Psoas muscle (tissue), 8 donors: ENCODE data around the gene HYOU1. TPM values are rescaled to one million over a fixed set of nuclear protein-coding genes. Genes with fewer than 3 reads are reported as not detected.

Experiments
- ATAC-seq, 4 donors: fragments of 200-7000 bp; cut with Tn5 transposase; one replicate each; pipeline ENCODE4 v1.9.1; 2020; ENCODE audit warnings: moderate library complexity in 3 of 4, mild to moderate bottlenecking in 2 of 4
- DNase-seq, 2 donors: peaks; one replicate each; pipeline ENCODE4 v3.0.0-alpha.2; 2020
- H3K27ac ChIP-seq: fragments of 200-600 bp; one replicate; pipeline ENCODE4 v1.8.0; 2022
- H3K27me3 ChIP-seq, 3 donors: fragments of 200-600 bp in 1 of 3; one replicate each; pipeline versions ENCODE4 v1.6.1 to v1.8.0; 2013 to 2022; ENCODE audit warnings: low read length in 2 of 3, mild to moderate bottlenecking in 2 of 3, moderate library complexity in 1 of 3; ENCODE audit not compliant: insufficient read depth in 3 of 3
- H3K36me3 ChIP-seq, 2 donors: fragments of 200-600 bp in 1 of 2; one replicate each; pipeline versions ENCODE4 v1.6.1 to v1.8.0; 2013 to 2022; ENCODE audit warnings: low read depth in 1 of 2, mild to moderate bottlenecking in 1 of 2, moderate library complexity in 1 of 2; ENCODE audit not compliant: insufficient read depth in 1 of 2
- H3K4me1 ChIP-seq: fragments of 200-600 bp; one replicate; pipeline ENCODE4 v1.8.0; 2022
- H3K4me3 ChIP-seq: fragments of 200-600 bp; one replicate; pipeline ENCODE4 v1.8.0; 2022; ENCODE audit warnings: mild to moderate bottlenecking
- H3K9me3 ChIP-seq: fragments of 200-600 bp; one replicate; pipeline ENCODE4 v1.8.0; 2022
- CTCF ChIP-seq: fragments of 200-600 bp; IDR thresholded peaks from one replicate; pipeline ENCODE4 v1.8.0; 2022; ENCODE audit warnings: antibody characterized with exemption
- WGBS, 3 donors: extraction: QIAGEN DNeasy Blood & Tissue Kit; methylation state at CpG; one replicate each; pipeline versions ENCODE4 v1.1.6 to v1.1.7; 2013; 5-methylcytosine and 5-hydroxymethylcytosine counted together
- intact Hi-C, 2 donors: fragments of 100-400 bp; cut with DNase I; formaldehyde crosslinking; loops; one replicate each; pipeline versions ENCODE4 v1.11.0 to v1.14.2; 2022
- polyA plus RNA-seq, 3 donors: library from polyadenylated mRNA; stranded (reverse); fragments of 200-250 nt; gene quantifications; one replicate each; pipeline ENCODE4 v1.2.3, GENCODE V29; 2013
- total RNA-seq, 4 donors: library from RNA; stranded (reverse); fragmentation: NEBNext Ultra II Directional in 2 of 4; extraction: Animal tissue kit (Norgen Biotek cat#: 25700) in 2 of 4; gene quantifications; one replicate each; pipeline versions ENCODE4 v1.2.1 to v1.2.4, GENCODE V29; 2021 to 2023
- donor health status: healthy with polysubstance abuse.
- donor health status: DM: no; HTN: no; CAD: no; lungs with moderate emphysema.
- donor health status: Bipolar disorder and iron deficiency.
- donor health status: healthy.
- donor health status: DM: yes; HTN: yes; CAD: no.
- donor health status: DM: no; HTN: no; CAD: no.
- donor health status: DM: no; HTN: no; CAD: no.
- donor health status: DM: yes; HTN: yes; CAD: no.

The HYOU1 gene
- total and polyA plus RNA-seq, 7 donors = 21.2 to 46.2 (median 31.0) TPM

GRCh38 chr11:119030029-119030328 lies 27.0 kb downstream of the HYOU1 start:
- Histone ChIP-seq H3K27me3 (no peaks in the 10 kb centered on the region), H3K9me3 (no peaks in the 10 kb centered on the region), H3K27ac (peak overlapping the region; percentile 93), H3K4me1 (peaks cover 45% of the 10 kb centered on the region), H3K4me3 (peak overlapping the region; percentile 95), H3K36me3 (peaks cover 0 to 15% of the 10 kb centered on the region in 2 donors)
- TF ChIP-seq CTCF = no peak
- intact Hi-C loops = no loop called here
- DNase-seq (no peak), ATAC-seq (no peak)
- 4 to 12% (median 8%) methylated on average over 8 to 13 of the region's 13 CpGs for WGBS, 3 donors

- Histone ChIP-seq H3K27me3 (no peaks in the 10 kb centered on the region), H3K4me3 (peak overlapping the region; percentile 95), H3K27ac (peak overlapping the region; percentile 93), H3K9me3 (no peaks in the 10 kb centered on the region), H3K36me3 (peaks cover 0 to 20% of the 10 kb centered on the region in 2 donors), H3K4me1 (peaks cover 50% of the 10 kb centered on the region)
- ATAC-seq = peak in 2 of 4 donors; percentile 9 to 16
- DNase-seq = peak in 1 of 2 donors; percentile 65
- WGBS, 3 donors = 37 to 61% (median 44%) methylated on average over 10 of the region's 10 CpGs
- intact Hi-C loops = no loop called here
- TF ChIP-seq CTCF = no peak
Observed at GRCh38 chr11:119029340-119030028, 27.5 kb downstream of the HYOU1 start.

- Histone ChIP-seq H3K27ac (peak overlapping the region; percentile 93), H3K36me3 (peaks cover 0 to 25% of the 10 kb centered on the region in 2 donors), H3K4me3 (peak overlapping the region; percentile 95), H3K9me3 (no peaks in the 10 kb centered on the region), H3K27me3 (no peaks in the 10 kb centered on the region), H3K4me1 (peaks cover 55% of the 10 kb centered on the region)
- ATAC-seq (no peak), DNase-seq (no peak)
- TF ChIP-seq CTCF = no peak
- 73 to 89% (median 89%) methylated on average over 1 of the region's 1 CpG for WGBS, 3 donors
- intact Hi-C loops = no loop called here
Observed at GRCh38 chr11:119029069-119029339, 28.0 kb downstream of the HYOU1 start.

- H3K27me3 ChIP-seq = no peaks in the 10 kb centered on the region
- H3K4me1 ChIP-seq = peaks cover 60% of the 10 kb centered on the region
- peak overlapping the region; percentile 95 for H3K4me3 ChIP-seq
- H3K36me3 ChIP-seq = peaks cover 0 to 30% of the 10 kb centered on the region in 2 donors
- no peak for TF ChIP-seq CTCF
- ATAC-seq (no peak), DNase-seq (no peak)
- intact Hi-C loops = no loop called here
- 45 to 83% (median 50%) methylated on average over 9 of the region's 9 CpGs for WGBS, 3 donors
- H3K9me3 ChIP-seq = no peaks in the 10 kb centered on the region
- peak overlapping the region; percentile 93 for H3K27ac ChIP-seq
Observed at GRCh38 chr11:119028346-119029068, 28.5 kb downstream of the HYOU1 start.
